ENCODE data around the gene C11orf52. TPM values are rescaled to one million over a fixed set of nuclear protein-coding genes. Genes with fewer than 3 reads are reported as not detected.

Gene C11orf52
- total RNA-seq, 2 experiments from 2014 or later, result not detected

- intact Hi-C loops (cut with micrococcal nuclease), result no loop called here
- no peak for DNase-seq
- no peaks in the 10 kb centered on the region for H3K9me3 Mint-ChIP-seq
- no peak overlapping the region for H3K27ac Mint-ChIP-seq
- TF ChIP-seq CTCF (IDR thresholded peaks at IDR 0.05), result no peak
- CTCF ChIA-PET, result no interaction called here
- H3K27me3 Mint-ChIP-seq, result peaks cover 31% of the 10 kb centered on the region
- no peaks in the 10 kb centered on the region for H3K4me1 Mint-ChIP-seq (ENCODE audit: low read depth)
- POLR2A ChIA-PET, result no interaction called here
- H3K4me3 Mint-ChIP-seq, result no peak overlapping the region
- no peak for ATAC-seq
- H3K36me3 Mint-ChIP-seq (ENCODE audit: low read depth), result no peaks in the 10 kb centered on the region
Measured at GRCh38 chr11:111916768-111917167, 1.9 kb upstream of the C11orf52 start.

- no peak for TF ChIP-seq CTCF (IDR thresholded peaks at IDR 0.05)
- CTCF ChIA-PET, result no interaction called here
- no peak overlapping the region for H3K27ac Mint-ChIP-seq
- no peaks in the 10 kb centered on the region for H3K4me1 Mint-ChIP-seq (ENCODE audit: low read depth)
- H3K36me3 Mint-ChIP-seq (ENCODE audit: low read depth), result no peaks in the 10 kb centered on the region
- no peak for DNase-seq
- H3K27me3 Mint-ChIP-seq, result peaks cover 27% of the 10 kb centered on the region
- intact Hi-C loops (cut with micrococcal nuclease), result no loop called here
- POLR2A ChIA-PET, result no interaction called here
- H3K9me3 Mint-ChIP-seq, result no peaks in the 10 kb centered on the region
- ATAC-seq, result no peak
- no peak overlapping the region for H3K4me3 Mint-ChIP-seq
Measured at GRCh38 chr11:111917312-111917711, 1.4 kb upstream of the C11orf52 start.

DNA sequence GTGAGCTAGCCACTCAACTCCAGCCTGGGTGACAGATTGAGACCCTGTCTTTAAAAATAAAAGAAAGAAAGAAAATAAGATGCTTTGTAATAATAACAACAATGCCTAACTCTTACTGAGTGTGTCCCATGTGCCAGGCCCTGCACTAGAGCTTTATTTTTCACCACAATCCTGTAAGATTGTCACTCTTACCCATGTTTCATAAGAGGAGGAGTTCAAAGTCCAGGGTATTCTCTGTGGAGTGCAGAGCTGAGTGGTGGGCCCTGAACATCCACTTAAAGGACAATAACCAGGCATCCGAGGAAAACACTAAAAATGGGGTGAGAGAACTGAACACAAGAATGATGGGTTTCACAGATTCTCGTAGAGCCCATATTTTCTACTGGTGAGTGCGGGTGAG, 925 bp upstream of the C11orf52 start:
- DNase-seq (no peak), ATAC-seq (no peak)
- ChIA-PET CTCF (no interaction called here), POLR2A (no interaction called here)
- TF ChIP-seq CTCF (IDR thresholded peaks at IDR 0.05), result no peak
- no peak overlapping the region for H3K4me3 Mint-ChIP-seq
- no peaks in the 10 kb centered on the region for H3K36me3 Mint-ChIP-seq (ENCODE audit: low read depth)
- H3K9me3 Mint-ChIP-seq, result no peaks in the 10 kb centered on the region
- no peaks in the 10 kb centered on the region for H3K4me1 Mint-ChIP-seq (ENCODE audit: low read depth)
- no peak overlapping the region for H3K27ac Mint-ChIP-seq
- intact Hi-C loops (cut with micrococcal nuclease), result no loop called here
- H3K27me3 Mint-ChIP-seq, result peaks cover 26% of the 10 kb centered on the region

DNA sequence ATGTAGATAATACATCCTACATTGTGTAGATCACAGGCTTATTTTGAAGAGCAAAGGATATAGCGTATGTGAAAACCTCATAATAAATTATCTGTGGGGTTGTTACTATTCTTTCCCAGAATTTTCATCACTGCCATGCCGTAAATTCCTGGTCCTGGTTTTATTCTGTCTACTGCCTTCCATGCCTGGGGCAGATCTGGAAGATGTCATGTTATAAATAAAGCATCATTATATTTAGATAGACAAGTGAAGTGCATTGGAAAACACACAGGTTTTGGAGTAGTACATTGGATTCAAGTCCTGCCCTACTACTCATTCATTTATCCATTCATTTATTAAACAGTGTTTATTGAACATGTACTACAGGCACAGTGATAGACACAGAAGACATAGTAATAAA, 2.2 kb downstream of the C11orf52 start:
- DNase-seq, result no peak
- Mint-ChIP-seq H3K27me3 (peaks cover 11% of the 10 kb centered on the region), H3K36me3 (ENCODE audit: low read depth) (no peaks in the 10 kb centered on the region), H3K9me3 (no peaks in the 10 kb centered on the region), H3K27ac (no peak overlapping the region), H3K4me3 (no peak overlapping the region), H3K4me1 (ENCODE audit: low read depth) (peaks cover 9% of the 10 kb centered on the region)
- POLR2A ChIA-PET, result interaction anchor here (0.9 kb wide), 1 partner anchor 339 kb away, joined by 3 read pairs; no protein-coding TSS in a partner anchor
- TF ChIP-seq CTCF (IDR thresholded peaks at IDR 0.05), result no peak
- CTCF ChIA-PET, result no interaction called here
- intact Hi-C loops (cut with micrococcal nuclease), result no loop called here
- no peak for ATAC-seq

GRCh38 chr11:111921541-111922230, 3.0 kb downstream of the C11orf52 start:
- ChIA-PET CTCF (interaction anchor here (2.0 kb wide), 1 partner anchor 10 kb away, joined by 6 read pairs; no protein-coding TSS in a partner anchor), POLR2A (no interaction called here)
- Mint-ChIP-seq H3K27ac (no peak overlapping the region), H3K36me3 (ENCODE audit: low read depth) (no peaks in the 10 kb centered on the region), H3K4me3 (no peak overlapping the region), H3K9me3 (no peaks in the 10 kb centered on the region), H3K4me1 (ENCODE audit: low read depth) (peaks cover 14% of the 10 kb centered on the region), H3K27me3 (peaks cover 5% of the 10 kb centered on the region)
- ATAC-seq (no peak), DNase-seq (no peak)
- intact Hi-C loops (cut with micrococcal nuclease), result no loop called here
- no peak for TF ChIP-seq CTCF (IDR thresholded peaks at IDR 0.05)

Data from activated CD8-positive, alpha-beta T cell treated with anti-CD3 and anti-CD28 coated beads for 36 hours (primary cell).